Measurements from ENCODE around the gene MYO7B.

The MYO7B gene

DNA sequence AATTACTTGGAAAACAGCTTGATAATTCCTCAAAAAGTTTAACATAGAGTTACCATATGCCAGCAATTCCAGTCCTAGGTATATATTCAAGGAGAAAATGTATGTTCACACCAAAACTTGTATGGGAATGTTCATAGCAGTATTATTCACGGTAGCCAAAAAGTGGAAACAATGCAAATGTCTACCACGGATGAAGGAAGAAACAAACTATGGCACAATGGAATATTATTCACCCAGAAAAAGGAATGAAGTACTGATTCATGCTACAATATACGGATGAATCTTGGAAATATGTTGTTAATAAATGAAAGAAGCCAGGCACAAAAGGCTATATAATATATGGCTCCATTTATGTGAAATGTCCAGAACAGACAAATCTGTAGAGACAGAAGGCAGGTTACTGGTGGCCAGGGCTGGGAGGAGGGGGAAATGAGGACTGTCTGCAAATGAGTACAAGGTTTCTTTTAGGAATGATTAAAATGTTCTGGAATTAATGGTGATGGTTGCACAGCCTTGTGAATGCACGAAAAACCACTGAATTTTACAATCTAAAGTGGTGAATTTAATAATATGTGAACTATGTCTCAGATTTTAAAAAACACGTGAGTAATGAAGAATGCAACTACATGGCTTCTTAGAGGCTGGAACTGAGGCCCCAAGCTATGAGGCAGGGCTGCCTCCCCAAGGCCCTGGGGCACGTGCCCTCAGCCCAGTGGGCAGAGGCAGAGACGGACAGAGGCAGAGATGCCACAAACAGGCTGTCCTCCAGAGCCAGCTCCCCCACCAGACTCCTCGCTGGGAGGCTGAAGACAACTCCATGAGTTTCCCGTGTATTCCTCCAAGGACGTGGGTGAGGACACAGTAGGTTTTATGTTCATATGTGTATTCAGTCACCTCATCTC is 134.8 kb downstream of the MYO7B start:
- DNase-seq, result no peak

- no peak for DNase-seq
Measured at GRCh38 chr2:127670957-127671290, 135.4 kb downstream of the MYO7B start.

- no peak for DNase-seq
Measured at GRCh38 chr2:127671557-127672302, 136.2 kb downstream of the MYO7B start.

DNA sequence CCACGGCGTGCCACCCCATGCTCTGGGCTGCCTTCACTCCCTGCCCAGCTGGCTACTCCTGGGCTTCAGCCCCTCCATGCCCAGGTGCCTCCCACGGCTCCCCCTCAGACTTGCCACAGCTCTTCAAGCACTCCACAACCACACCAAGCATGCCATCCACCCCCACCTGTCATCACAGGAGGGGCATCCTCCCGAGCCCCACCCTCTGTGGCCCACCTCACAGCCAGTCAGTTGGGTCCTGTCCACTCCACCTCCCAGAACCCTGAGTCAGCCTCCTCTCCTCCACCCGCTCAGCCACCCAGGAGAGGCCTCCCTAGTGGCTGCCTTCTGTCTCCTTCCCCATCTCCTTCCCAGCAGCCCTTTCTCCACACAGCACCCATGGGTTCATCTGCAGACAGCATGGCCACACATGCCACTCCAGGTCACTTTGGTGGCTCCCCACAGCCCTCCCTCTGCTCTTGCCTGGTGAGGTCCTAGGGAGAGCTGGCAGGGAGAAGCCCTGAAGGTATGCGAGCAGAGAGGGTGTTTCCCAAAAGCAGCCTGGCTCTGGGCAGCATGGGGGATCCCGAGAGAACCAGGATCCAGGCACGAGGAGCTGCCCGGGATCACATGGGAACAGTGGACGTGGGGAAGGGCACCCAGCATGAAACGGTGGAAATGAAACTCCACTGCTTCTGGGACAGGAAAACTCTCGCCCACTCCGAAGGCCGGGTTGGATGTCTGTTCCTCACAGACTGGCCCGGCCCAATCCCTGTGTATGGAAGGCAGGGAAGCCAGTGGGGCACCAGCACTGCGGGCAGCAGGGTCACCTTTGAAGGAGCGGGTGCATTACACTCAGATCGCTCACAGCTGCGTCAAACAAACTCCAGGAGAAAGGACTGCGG is 137.1 kb downstream of the MYO7B start:
- DNase-seq, result no peak

GRCh38 chr2:127673291-127674069 is 138.0 kb downstream of the MYO7B start:
- DNase-seq, result no peak

DNA sequence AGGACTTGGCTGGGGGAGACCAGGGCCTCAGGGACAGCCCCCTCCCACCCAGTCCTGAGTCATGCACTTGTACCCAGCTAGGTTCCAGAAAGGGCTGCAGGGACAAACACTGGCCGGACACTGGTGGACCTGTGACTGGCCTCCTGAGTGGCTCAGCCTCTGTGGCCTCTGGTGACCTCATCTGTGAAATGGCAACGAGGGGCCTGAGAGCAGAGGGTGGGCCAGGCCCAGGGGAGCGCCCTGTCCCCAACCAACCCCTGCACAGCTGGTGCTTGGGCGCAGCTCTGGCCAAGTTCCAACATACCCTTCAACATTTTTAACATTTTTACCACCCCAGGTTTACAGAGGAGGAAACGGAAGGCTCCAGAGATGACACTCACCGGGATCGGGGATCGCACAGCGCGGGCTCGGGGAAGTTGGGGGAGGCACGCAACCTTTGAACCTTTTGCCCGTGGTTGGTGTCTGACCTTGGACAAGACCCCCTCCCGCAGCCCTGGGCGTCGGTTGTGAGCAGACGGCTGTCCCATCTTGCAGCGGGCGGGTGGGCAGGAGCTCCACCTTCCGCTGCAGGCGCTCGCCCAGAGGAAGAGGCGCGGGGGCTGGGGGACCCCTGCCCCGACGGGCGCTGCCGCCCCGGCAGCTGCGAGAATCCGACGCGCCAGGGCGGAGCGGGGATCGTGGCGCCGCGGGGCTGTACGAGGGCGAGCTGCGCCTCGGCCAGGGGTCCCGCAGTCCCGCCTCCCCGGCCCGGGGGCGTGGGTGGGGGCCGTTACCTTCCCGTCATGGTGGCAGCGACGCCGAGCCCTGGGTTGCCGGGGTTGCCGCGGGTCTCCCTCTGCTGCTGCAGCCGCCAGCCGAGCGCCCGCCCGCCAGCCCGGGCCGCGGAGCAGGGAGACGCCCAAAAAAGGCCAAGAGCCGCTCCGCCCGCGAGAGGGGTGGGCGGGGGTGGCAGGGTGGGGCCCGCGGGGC is 139.0 kb downstream of the MYO7B start:
- DNase-seq, result peak; percentile 11

GRCh38 chr2:127675331-127676261 is 140.1 kb downstream of the MYO7B start, which contains the start of gene LIMS2:
Gene LIMS2, minus strand, starts transcription at chr2:127675530. Its CDS starts 506 bp downstream, at chr2:127675024.
- DNase-seq, result no peak

DNA sequence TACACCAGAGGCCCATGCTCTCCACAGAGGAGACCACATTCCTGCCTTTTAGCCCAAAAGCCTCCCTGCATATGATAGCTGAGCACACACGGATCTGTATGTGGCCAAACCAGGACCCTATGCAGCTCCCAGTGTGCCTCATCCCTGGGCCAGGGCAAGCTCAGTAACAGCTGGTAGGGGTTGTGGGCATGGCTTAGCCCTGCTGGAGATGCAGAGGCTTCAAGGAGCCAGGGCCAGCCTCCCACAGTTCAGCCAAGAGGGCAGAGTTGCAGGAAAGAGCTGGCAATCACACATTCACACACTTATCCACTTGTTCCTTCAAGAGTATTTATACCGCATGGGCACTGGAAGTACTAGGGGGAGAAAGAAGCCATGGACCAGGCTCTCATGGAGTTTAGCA is 141.4 kb downstream of the MYO7B start:
- DNase-seq, result no peak

- DNase-seq, result no peak
Measured at GRCh38 chr2:127678531-127678930, 143.0 kb downstream of the MYO7B start.

GRCh38 chr2:127678991-127679390 is 143.5 kb downstream of the MYO7B start:
- DNase-seq, result no peak

GRCh38 chr2:127679680-127680361 is 144.3 kb downstream of the MYO7B start:
- DNase-seq, result no peak

GRCh38 chr2:127680706-127681287 is 145.3 kb downstream of the MYO7B start:
- no peak for DNase-seq

GRCh38 chr2:127681288-127681804 is 145.9 kb downstream of the MYO7B start:
- DNase-seq, result no peak

DNA sequence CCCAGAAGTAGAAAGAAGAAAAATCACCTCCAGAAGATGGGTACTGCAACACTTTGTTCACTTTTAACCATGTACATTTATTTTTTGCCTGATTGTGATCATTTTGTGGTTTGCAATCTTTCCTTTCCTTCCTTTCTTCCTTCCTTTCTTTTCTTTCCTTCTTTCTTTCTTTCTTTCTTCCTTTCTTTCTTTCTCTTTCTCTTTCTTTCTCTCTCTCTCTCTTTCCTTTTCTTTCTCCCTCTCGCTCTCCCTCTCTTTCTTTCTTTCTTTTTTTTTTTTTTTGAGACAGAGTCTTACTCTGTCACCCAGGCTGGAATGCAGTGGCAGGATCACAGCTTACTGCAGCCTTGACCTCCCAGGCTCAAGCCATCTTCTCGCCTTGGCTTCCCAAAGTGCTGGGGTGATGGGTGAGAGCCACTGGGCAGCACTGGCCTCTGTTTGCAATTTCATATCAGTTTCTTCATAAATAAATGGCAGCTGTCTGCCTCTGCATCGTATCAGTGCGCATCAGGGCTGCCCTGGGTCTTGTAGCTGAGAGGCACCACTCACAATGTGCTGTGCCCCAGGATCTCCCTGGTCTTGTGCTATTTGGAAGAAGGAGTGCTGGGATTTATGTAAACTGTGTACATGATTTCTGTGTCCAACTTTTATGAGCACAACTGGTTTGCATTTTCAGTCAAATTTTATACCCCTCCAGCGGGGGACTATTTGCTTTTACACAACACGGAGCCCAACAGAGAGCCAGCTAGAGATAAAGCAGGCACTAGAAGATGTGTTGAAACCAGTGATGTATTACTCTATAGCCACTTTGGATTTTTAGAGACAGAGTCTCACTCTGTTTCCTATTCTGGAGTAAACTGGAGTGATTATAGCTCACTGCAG is 146.7 kb downstream of the MYO7B start:
- no peak for DNase-seq

DNA sequence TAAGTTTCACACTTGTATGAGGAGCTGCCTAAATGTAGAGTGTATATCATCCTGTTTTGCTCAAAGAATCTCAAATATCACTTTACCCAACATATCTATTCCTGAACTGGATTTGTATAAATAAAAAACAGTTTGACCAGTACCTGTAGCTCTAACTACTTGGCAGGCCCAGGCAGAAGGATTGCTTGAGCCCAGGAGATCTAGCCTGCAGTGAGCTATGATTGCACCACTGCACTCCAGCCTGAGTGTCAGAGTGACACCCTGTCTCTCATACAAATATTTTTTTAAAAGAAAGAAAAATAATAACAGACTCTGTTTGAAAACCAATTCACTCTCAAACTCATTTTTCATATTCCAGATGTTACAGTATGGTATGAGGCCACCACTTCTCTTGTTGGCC is 147.6 kb downstream of the MYO7B start:
- DNase-seq, result no peak

- no peak for DNase-seq
Measured at GRCh38 chr2:127683757-127684156, 148.3 kb downstream of the MYO7B start.

DNA sequence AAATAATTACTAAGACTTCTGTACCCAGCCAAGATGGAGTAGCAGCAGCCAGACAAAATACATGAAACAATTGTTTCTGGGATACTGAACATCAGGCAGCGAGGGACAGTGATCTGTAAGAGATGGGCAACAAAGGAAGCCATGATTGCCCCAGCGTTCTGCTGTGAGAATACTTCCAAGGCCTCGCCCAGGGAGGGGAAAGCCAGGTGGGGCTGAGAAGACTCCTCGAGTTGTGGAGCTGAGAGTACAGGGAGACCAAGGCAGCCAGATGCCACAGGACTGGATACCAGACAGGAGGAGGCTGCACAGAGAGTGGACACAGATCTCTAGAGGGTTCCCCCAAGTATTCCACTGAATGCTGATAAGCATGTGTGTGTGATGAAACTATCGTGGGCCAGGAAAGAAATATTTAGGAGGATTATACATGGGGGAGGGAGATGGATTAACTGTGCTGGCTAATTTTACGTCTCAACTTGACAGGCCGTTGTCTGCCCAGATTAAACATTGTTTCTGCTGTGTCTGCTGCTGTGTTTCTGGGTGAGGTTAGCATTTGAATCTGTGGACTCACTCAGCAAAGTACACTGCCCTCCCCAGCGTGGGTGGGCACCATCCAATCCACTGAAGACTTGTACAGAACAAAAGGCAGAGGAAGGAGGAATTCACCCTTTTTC is 150.1 kb downstream of the MYO7B start:
- DNase-seq, result no peak
